ENCODE data around the gene ZBTB34. TPM values are rescaled to one million over a fixed set of nuclear protein-coding genes. Genes with fewer than 3 reads are reported as not detected.

ZBTB34 gene
- total RNA-seq, 4 donors from 2014 or later, result 8.0 to 16.4 (median 13.4) TPM

DNA sequence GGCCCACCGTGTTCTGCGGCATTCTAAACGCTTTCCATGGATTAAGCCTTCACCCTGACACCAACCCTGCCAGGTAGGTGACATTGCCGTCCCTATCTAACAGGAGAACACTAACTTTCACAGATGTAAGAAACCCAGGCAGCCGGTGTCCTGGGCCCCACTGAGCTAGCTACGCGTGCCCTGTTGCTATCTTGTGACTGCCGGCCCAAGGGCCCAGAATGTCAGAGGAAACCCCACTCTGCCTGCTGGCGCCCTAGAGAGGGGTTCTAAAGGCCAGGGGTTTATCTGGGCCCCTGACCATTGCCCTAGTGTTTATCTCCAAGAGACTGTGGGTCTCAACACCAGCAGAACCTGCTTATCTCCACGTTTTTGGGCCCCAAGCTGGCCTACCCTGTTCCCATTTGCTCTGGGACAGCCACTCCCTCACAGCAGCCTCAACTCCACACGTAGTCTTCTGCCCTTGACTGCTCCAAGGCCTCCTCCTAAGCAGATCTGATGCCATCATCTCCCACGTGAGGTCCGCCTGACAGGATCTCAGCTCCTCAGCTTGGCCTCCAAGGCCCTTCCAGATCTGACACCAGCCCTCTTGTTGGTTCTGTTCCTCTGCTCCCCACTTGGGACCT is 18.1 kb upstream of the ZBTB34 start:
- TF ChIP-seq, protein P1, sequence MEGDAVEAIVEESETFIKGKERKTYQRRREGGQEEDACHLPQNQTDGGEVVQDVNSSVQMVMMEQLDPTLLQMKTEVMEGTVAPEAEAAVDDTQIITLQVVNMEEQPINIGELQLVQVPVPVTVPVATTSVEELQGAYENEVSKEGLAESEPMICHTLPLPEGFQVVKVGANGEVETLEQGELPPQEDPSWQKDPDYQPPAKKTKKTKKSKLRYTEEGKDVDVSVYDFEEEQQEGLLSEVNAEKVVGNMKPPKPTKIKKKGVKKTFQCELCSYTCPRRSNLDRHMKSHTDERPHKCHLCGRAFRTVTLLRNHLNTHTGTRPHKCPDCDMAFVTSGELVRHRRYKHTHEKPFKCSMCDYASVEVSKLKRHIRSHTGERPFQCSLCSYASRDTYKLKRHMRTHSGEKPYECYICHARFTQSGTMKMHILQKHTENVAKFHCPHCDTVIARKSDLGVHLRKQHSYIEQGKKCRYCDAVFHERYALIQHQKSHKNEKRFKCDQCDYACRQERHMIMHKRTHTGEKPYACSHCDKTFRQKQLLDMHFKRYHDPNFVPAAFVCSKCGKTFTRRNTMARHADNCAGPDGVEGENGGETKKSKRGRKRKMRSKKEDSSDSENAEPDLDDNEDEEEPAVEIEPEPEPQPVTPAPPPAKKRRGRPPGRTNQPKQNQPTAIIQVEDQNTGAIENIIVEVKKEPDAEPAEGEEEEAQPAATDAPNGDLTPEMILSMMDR (IDR thresholded peaks at IDR 0.05), result no peak
- no peak for ATAC-seq (ENCODE audit: low FRiP score)

DNA sequence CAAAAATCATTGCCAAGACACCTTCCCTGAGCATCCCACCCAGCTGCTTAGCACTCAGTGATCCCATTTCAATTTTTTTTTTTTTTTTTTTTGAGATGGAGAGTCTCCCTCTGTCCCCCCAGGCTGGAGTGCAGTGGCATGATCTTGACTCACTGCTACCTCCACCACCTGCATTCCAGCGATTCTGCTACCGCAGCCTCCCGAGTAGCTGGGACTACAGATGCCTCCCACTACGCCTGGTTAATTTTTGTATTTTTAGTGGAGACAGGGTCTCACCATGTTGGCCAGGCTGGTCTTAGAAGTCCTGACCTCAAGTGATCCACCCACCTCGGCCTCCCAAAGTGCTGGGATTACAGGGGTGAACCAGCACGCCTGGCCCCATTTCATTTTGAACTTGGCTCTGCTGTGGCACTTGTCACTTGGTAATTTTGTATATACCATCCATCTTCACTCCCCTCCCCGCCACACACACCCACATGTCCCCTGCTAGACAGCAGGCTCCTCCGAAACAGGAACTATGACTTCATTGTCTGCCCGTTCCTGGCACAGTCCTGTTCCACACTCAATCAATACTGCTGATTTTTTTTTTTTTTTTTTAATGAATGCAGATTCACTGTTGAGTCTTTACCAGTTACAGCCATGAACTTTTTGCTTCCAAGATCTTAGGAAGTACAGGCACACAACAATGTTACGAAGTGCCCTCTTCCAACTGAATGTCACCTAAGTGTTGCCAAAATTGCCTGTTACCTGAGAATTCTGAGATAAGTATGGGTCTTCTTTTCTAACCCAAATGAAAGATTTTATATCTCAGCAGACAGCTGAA is 17.3 kb upstream of the ZBTB34 start:
- ATAC-seq (ENCODE audit: low FRiP score) (no peak), DNase-seq (ENCODE audit: low spot score) (no peak)
- TF ChIP-seq, protein P1 (IDR thresholded peaks at IDR 0.05), result no peak

More for the DNA sequence above, 18.1 kb upstream of the ZBTB34 start:
- DNase-seq (ENCODE audit: low spot score), result no peak

DNA sequence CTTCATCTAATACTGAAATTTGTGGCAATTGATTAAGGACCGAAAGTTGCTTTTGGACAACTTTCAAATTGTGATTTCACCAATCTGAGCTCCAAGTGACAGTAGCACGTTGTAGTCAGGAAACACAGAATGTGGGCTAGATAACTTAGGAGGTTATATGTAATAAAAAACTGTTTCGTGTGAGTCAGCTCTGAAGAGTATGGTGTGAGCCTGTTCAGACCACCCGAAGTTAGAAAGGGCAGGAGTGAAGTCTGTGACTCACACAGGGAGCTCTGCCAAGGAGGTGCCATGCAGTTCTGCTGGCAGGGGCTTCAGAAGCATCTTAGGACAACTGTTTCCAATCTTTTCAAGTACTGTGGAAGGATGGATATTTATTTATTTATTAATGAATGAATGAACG is 16.4 kb upstream of the ZBTB34 start:
- ATAC-seq (ENCODE audit: low FRiP score) (peak; percentile 79), DNase-seq (ENCODE audit: low spot score) (no peak)
- TF ChIP-seq, protein P1 (IDR thresholded peaks at IDR 0.05), result no peak

DNA sequence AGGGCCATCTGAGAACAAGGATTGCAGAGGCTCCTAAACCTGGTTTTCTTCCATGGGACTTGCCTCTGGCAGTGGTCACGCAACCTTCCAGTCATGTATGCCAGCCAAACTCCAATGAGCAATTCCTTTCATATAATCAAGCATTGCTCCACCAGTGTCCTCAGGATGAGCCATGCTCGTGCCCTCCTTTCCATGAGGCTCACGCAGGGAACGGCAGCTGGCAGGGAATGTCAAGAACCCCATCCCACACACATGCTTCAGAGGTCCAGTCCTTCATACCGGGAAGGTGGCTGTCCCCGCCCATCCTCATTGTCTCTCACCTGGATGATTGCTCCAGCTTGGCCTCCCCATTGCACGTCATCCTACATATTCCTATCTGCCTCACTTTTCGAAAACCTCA is 13.4 kb upstream of the ZBTB34 start:
- ATAC-seq (ENCODE audit: low FRiP score) (no peak), DNase-seq (ENCODE audit: low spot score) (no peak)
- TF ChIP-seq, protein P1 (IDR thresholded peaks at IDR 0.05), result no peak

DNA sequence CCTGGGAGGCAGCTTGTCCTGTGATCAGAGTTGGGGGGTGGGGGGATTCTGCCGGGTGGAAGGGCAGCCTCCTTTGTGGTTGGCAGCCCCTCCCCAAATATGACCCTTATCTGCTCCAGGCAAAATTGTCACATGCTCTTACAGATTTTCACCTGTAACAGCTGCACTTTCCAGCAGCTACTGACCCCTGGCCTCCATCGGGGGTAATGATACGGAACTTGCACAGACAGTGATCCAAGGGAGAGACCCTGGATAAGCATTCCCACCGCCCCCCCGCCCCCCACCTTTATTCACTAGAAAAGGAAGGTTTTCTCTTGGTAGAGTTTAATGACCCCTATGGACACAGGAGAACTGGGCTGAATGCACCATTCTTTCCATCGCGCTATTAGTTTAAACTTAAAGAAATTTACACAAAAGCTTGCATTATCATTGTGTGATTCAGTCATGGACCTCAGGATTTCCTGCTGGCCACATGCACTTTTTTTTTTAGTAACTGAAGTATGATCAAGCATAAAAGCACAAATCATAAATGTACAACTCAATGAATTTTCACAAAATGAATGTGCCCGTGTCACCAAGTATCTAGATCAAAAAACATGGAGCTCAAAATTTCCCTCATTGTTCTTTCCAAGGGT is 10.7 kb upstream of the ZBTB34 start:
- TF ChIP-seq, protein P1 (IDR thresholded peaks at IDR 0.05), result no peak
- no peak for ATAC-seq (ENCODE audit: low FRiP score)
- no peak for DNase-seq (ENCODE audit: low spot score)

DNA sequence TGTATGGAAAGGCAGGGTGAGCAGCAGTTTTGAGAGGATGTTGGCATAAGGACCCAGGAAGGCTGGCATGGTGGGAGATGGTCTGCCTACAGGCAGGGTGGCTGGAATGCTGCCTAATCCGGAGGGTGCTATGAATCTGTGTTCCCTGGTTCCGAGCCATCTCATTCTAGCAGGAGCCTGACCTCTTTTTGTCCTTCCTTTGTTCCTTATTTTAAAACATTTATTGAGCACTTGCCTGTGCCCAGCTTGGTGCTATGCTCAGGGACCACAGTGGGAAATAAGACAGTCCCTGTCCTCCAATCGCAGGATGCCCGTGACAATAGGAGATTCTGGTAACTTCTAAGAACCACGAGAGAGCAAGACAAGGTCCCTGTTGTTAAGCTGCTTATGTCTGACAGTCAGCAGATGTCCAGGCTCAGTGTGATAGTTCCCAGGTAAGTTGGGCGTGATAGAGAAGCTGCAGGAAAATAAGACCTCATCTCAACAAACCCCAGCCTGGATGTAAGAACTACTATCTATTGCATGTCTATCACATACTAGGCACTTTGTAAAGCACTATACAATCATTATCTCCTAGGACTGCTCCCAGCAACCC is 9.1 kb upstream of the ZBTB34 start:
- DNase-seq (ENCODE audit: low spot score) (no peak), ATAC-seq (ENCODE audit: low FRiP score) (no peak)
- TF ChIP-seq, protein P1 (IDR thresholded peaks at IDR 0.05), result no peak
